ENCODE results near the gene LAMTOR2. TPM values are rescaled to one million over a fixed set of nuclear protein-coding genes. Genes with fewer than 3 reads are reported as not detected.

Gene LAMTOR2
- total and polyA plus RNA-seq, 2 of the 8 experiments (the other 6 are each of a cell fraction or from before 2014, with no cell fraction given) = 54.7 to 122 TPM

GRCh38 chr1:156072251-156072650, 17.7 kb downstream of the LAMTOR2 start:
- Histone ChIP-seq H4K20me1 (replicated peaks in 1 of 2; ENCODE audit: control insufficient read depth in 1 of 2, insufficient read depth in 2 of 2, low read length in 2 of 2) (peaks cover 2 to 19% of the 10 kb centered on the region in 2 experiments), H2BK20ac (ENCODE audit: low read length) (no peak overlapping the region), H3K9ac (replicated peaks in 1 of 4; ENCODE audit: extremely low read depth in 1 of 4, low read depth in 3 of 4, low read length in 3 of 4) (no peak overlapping the region), H3K4ac (replicated peaks; ENCODE audit: insufficient read length, low read depth, low read length) (no peak overlapping the region), H2BK5ac (ENCODE audit: low read depth, low read length) (peak overlapping the region; percentile 35; the same call in 1 of the 2 replicates), H3K27me3 (replicated peaks in 1 of 4; ENCODE audit: control insufficient read depth in 3 of 4, extremely low read depth in 1 of 4, insufficient read depth in 3 of 4, low read length in 3 of 4) (no peaks in the 10 kb centered on the region), H3K4me2 (ENCODE audit: insufficient read depth in 1 of 2, low read depth in 2 of 2, low read length in 2 of 2) (peak overlapping the region; percentile 17 to 26; a peak in 3 of 4 replicates), H2AFZ (ENCODE audit: low read length) (no peak overlapping the region), H3K23me2 (ENCODE audit: low read depth, low read length) (no peaks in the 10 kb centered on the region), H3K27ac (ENCODE audit: low read depth, low read length) (no peak overlapping the region), H3K36me3 (ENCODE audit: control insufficient read depth in 2 of 4, insufficient read depth in 4 of 4, low read length in 3 of 4) (peaks cover 4 to 27% (median 9%) of the 10 kb centered on the region in 4 experiments; a peak in 7 of 8 replicates), H3K56ac (replicated peaks; ENCODE audit: insufficient read length, low read depth, low read length) (no peak overlapping the region), H4K5ac (ENCODE audit: insufficient read length, low read depth, low read length) (no peak overlapping the region), H3K4me1 (replicated peaks in 1 of 4; ENCODE audit: control insufficient read depth in 3 of 4, insufficient read depth in 4 of 4, low read length in 3 of 4) (peaks cover 20 to 49% (median 37%) of the 10 kb centered on the region in 4 experiments), H2BK120ac (replicated peaks; ENCODE audit: low read depth, low read length) (no peak overlapping the region), H2AK5ac (ENCODE audit: low read depth, low read length) (peak overlapping the region; percentile 17; the same call in 1 of the 2 replicates), H2BK15ac (ENCODE audit: low read length) (peak overlapping the region; percentile 88; the same call in 1 of the 2 replicates), H3K18ac (ENCODE audit: extremely low read depth, low read length) (peak overlapping the region; percentile 87; the same call in 1 of the 2 replicates), H3K79me2 (ENCODE audit: control insufficient read depth in 1 of 2, insufficient read depth in 2 of 2, low read length in 2 of 2) (peaks cover 0 to 20% of the 10 kb centered on the region in 2 experiments; a peak in 3 of 4 replicates), H2BK12ac (ENCODE audit: low read depth, low read length) (0 out of 2 replicates have a peak overlapping the region, but pooled peaks have one; percentile 75), H3K14ac (ENCODE audit: insufficient read length) (no peak overlapping the region), H4K91ac (replicated peaks; ENCODE audit: insufficient read length, low read length) (no peak overlapping the region), H3K23ac (ENCODE audit: insufficient read length) (no peak overlapping the region), H3K9me3 (ENCODE audit: insufficient read depth in 2 of 2, low read depth in 1 of 2, low read length in 1 of 2) (no peaks in the 10 kb centered on the region), H3K79me1 (ENCODE audit: low read depth, low read length) (peaks cover 15% of the 10 kb centered on the region), H4K8ac (ENCODE audit: extremely low read depth, insufficient read depth, low read length) (no peak overlapping the region), H3K4me3 (ENCODE audit: extremely low read depth in 1 of 4, insufficient read depth in 2 of 4, low read depth in 3 of 4, low read length in 4 of 4) (no peak overlapping the region)
- DNase-seq (ENCODE audit: low read depth in 1 of 2, low spot score in 2 of 2) (no peak), FAIRE-seq (no peak)
- 63% methylated on average over 5 of the region's 6 CpGs; no CpG with 5 or more reads in 1 of the 2 experiments for WGBS, 2 experiments (ENCODE audit: extremely low coverage in 1 of 2, insufficient coverage in 1 of 2, insufficient read length in 1 of 2, insufficient replicate concordance in 2 of 2, low coverage in 1 of 2, low lambda C conversion rate in 2 of 2, missing lambda C conversion rate in 1 of 2)
- TF ChIP-seq SIRT6 (IDR thresholded peaks at IDR 0.05; ENCODE audit: low read length) (no peak), CTBP2 (IDR thresholded peaks at IDR 0.05; ENCODE audit: borderline replicate concordance, insufficient read depth, insufficient read length, low read length) (no peak), MAX (IDR thresholded peaks at IDR 0.05) (no peak), POLR2A (IDR thresholded peaks at IDR 0.05; ENCODE audit: control extremely low read depth in 1 of 2, low read depth in 2 of 2, low read length in 2 of 2) (peak in 1 of 2 experiments; percentile 20; a peak in 1 of 3 replicates)
- ChIA-PET CTCF (ENCODE audit: partially characterized antibody) (interaction anchor here (1.0 to 10.0 kb wide), 9 partner anchors 9 to 56 kb away, joined by 3 to 139 read pairs (median 5); partner anchors contain the start of genes LAMTOR2, RAB25 and UBQLN4), POLR2A (ENCODE audit: partially characterized antibody) (interaction anchor here (0.9 to 9.7 kb wide), 14 partner anchors 8 to 536 kb away, joined by 3 to 88 read pairs (median 4); partner anchors contain the start of genes LAMTOR2, LMNA, MEX3A and RAB25)
